Mesangial cell (primary cell): ENCODE measurements around the gene GPC3. TPM values are rescaled to one million over a fixed set of nuclear protein-coding genes. Genes with fewer than 3 reads are reported as not detected.

ENCODE experiments used
- total RNA-seq: library from RNA; depleted of rRNA; stranded (reverse); fragments of >200 nt; gene quantifications from 2 replicates; pipeline ENCODE4 v1.2.3, GENCODE V29; 2015

The GPC3 gene
- total RNA-seq: 0.65 and 3.7 TPM in 2 replicates

DNA sequence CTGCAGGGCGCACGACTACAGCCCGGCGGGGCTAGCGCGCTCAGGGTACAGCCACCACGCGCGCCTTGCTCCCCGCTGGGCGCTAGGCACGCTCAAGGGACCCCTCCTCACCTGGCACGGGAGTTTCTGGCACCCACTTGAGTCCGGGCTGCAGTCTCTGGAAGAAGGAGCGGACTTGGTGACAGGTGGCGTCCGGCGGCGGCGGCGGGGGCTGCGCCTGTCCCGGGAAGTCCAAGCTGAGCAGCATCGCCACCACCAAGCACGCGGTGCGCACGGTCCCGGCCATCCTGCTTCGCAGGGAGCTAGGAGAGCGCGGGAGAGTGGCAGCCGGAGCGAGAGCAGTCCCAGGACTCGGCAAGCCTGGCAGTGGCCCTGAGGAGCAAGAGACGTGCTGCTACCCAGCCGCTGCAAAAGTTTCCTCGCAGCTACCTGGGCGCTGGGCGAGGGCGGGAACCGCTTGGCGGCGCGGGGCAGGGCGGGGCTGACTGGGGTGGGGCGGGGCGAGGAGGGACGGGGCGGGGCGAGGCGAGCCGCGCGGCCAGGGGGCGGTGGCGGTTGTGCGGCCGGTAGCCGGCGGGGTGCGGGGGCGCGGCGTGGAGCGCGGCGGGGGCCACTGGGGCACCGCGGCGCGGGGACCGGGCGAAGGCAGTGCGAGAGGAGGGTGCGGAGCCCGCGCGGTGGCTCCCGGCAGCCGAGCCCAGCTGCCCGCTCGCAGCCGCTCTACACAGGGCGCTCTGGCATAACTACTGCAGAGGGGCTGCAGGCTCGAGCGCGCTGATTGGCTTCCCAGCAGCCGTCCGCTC, at the start of gene GPC3:
TSS of gene GPC3 (minus strand) at position 431 of the 803 bp plus-strand sequence.

